Stimulated activated CD4-positive, alpha-beta T cell treated with anti-CD3 and anti-CD28 coated beads, TNF-alpha, amount 100 ng/mL, for 24 hours (primary cell): ENCODE results near the gene NIPSNAP3A.
A peak's percentile ranks its signal among the peaks of the same experiment; 100 is the strongest.
"Not testable (repeated sequence)": the region's sequence is repeated elsewhere in the genome, so short reads cannot be mapped to it uniquely, and the experiment has no call there.

Experiments used
- DNase-seq, 3 experiments: peaks; one replicate each; pipeline ENCODE4 v3.0.0-alpha.2; 2020; ENCODE audit warnings: low read depth in 3 of 3

Gene NIPSNAP3A

DNA sequence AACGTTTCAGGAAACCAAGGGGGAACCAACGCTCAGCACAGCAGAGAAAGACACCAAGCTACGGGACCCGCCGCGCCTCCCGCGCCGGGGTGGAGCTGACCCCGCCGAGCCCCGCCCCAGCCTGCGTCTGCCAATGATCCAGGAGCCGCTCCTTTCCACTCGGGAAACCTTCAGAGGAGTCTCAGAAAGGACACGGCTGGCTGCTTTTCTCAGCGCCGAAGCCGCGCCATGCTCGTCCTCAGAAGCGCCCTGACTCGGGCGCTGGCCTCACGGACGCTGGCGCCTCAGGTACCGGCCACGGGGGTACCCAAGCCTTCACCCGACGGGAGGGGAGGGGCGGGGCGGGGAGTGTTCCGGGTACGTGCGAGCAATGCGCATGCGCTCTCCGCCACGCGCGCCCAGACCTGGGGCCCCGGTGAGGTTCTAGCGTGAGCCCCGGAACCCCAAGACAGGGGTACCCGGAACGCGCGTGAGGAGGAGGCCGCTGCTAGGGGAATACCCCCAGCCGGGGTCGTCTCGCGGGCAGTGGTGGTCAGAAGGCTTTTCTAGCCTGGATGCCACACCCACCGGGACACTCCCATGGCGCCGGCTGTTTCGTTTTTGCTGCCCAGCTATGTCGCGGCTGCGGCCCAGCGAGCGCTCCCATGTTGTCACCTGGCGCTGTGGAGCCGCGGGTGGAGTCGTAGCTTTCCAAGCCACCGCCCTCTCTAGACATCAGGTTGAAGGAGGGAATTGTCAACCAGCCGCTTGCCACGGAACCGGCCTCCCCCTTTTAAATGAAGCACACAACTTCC is at the start of gene NIPSNAP3A:
Gene NIPSNAP3A (plus strand): TSS at position 119 of the 794 bp plus-strand sequence. CDS start 110 bp downstream, at position 229.
- peak; percentile 65 to 86 (median 71) for DNase-seq

DNA sequence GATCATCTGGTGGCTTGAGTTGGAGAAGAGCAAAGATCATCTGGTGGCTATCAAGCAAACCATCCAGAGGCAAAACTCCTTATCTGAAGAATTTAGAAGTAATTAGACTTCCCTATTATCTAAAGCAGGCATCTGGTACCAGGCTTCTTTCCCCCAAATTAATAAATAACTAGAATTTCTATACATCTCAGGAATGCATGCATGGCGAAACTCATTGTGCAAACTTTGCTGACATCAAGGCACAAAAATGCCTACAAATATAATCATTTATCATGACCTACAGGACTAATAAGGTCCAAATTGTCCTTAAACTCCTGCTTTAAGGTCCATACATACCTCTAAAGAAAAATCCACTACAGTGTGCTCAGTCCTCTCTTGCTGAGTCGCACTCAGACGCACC is 47.2 kb upstream of the NIPSNAP3A start:
- no peak for DNase-seq

DNA sequence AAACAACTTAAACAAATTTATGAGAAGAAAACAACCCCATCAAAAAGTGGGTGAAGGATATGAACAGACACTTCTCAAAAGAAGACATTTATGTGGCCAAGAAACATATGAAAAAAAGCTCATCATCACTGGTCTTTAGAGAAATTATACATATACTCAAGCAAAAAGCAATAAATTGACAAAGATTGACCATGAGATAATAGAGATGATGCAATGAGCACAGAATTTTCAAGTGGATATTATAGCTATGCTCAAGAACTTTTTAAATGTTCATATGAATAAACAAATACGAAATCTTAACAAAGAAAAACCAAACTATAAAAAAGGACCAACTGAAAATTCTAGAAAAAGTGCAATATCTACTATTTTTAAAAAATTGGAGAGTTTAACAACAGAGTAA is 38.7 kb upstream of the NIPSNAP3A start:
- not testable (repeated sequence) for DNase-seq

DNA sequence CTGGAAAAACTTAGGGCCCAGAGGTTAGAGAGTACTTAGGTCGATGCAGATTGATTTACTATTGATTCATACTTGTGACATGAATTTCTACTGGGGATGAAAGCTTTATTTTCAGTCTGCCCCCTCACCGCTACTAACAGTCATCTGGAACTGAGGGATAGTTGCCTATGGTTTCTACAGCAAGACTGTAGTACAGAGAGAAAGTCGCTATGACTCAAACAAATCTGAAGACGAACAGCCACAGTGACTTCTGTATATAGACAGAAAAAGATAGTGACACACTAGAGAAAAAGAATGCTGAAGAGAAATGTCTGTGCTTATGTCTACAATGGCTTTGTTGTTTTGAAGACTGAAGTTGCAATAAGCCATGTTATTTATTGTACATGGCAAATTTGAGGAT is 35.9 kb upstream of the NIPSNAP3A start:
- DNase-seq: no peak

DNA sequence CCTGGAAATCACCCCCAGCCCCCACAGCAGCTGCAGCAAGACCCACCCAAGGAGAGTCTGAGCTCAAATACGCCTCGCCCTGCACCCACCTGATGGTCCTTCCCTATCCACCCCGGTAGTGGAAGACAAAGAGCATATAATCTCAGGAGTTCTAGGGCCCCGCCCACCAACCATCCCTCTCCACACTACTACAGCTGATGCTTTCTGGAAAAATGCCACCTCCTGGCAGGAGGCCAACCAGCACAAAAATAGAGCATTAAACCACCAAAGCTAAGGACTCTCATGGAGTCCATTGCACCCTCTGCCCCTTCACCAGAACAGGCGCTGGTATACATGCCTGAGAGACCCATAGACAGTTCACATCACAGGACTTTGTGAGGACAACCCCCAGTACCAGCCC is 22.5 kb upstream of the NIPSNAP3A start:
- no peak for DNase-seq

DNA sequence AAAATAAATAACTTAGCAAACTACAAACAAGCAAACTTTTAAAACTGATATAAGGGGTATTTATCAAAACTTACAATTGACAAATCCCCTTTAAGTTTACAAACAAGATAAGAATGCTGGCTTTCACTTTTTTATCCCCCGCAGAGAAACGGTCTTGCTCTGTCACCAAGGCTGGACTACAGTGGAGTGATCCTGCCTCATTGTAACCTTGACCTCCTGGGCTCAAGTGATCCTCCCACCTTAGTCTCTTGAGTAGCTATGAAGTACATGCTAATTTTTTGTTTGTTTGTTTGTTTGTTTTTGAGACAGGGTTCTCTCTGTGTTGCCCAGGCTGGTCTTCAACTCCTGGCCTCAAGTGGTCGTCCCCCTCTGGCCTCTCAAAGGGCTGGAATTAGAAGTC is 9.0 kb upstream of the NIPSNAP3A start:
- DNase-seq: no peak

DNA sequence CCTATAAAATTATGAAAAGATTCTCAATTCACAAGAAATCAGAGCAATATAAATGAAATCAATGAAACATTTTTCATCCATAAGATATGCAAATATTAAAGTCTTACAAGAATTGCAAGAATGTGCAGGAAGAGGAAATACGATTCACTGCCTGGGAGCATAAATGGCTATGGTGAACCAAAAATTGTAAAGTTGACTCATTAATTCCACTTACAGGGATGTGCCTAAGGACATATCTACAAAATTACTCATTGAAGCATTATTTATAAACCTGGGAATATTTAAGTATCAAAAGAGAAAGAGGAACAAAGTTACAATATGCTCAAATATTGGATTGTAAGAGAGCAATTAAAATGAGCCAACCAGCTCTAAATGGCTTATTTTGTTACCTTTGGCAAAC is 6.9 kb upstream of the NIPSNAP3A start:
- no peak for DNase-seq

DNA sequence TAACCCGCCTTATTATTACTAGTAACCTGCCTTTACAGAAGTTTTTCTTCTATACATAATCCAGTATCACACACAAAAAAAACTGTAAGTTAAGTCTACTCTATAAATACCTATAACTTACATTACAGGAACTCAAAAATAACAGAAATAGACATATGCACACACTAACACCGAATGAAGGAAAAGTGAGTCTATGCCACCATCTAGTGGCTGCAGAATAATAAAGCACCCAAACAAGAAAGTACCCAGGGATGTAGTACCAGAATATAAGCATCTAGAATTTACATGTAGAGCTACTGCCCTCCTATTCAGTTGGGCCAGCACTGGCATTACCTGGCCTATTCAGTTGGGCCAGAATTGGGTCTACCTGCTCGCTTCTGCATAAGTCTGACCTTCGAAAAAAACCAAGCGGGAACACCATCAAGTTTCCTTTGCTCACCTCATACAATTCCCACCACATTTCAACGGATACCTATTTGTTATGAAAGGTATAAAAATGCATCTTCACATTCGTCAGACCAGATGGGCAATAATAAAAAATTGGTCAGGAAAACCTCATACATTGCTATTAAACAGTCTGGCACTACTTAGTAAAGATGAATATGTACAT is 4.0 kb upstream of the NIPSNAP3A start:
- DNase-seq: no peak

DNA sequence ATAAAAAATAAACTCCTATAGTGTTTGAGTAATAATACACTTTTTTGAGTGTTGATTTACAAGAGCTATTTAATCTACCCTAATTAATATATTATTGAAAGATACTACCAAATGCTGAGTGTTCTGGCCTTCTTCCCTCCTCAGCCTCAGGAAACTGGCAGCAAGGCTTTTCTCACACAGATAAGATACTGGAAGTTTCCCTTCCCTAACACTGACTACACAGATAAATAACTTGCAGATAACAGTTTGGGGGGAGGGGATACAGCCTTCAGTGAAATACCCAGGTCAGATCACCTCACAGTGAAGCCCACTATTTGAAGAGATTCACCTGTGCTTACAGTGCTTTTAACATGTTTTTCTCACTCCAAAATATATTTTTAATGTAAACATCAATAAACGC is 1.6 kb upstream of the NIPSNAP3A start:
- no peak for DNase-seq

DNA sequence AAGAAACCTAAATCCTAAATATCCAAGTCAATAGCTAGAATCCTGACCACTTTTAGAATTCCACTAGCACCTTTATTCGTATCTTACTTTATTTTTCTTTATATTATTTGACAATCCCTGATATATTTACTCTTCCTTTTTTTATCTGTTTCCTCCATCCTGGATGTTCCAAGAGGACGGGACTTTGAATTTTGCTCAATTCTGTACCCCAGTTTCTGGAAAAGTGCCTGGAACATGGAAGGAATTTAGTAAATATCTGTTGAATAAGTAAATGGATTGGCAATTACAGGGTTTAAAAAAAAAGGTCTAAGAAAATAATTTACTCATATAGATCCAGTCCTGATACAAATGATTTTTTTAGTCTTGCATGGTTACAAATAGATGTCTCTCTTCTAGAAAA is 1.2 kb upstream of the NIPSNAP3A start:
- DNase-seq: no peak

DNA sequence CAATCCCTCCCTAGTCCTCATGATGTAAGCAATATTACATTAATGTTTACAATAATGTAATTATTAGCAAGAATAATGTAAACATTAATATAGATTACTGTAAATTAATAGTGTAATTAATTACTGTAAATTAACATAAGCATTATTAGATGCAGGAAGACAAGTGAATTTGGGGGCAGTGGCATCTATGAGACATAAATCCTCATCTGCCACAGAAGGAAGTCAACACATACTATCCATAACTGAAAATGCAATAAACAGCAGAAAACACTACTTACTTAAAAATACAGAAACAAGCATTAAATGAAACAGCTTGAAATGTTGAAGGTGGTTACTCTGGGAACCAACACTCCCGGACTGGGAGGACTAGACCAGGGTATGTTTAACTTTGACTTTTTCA is 685 bp upstream of the NIPSNAP3A start:
- DNase-seq: no peak

DNA sequence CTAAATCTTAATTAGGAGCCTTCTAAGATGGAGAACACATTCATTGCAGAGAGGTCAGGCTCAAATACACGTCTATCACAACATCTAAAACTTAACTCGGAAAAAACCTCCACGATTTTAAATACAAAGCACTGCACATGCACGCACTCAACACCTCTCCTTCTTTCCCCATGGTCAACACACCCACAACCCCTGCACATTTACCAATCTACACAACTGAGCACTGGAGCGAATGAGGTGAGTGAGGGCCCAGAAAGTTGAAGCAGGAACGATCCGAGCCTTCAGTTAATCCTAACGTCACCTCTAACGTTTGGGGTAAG is 278 bp upstream of the NIPSNAP3A start:
- no peak for DNase-seq

DNA sequence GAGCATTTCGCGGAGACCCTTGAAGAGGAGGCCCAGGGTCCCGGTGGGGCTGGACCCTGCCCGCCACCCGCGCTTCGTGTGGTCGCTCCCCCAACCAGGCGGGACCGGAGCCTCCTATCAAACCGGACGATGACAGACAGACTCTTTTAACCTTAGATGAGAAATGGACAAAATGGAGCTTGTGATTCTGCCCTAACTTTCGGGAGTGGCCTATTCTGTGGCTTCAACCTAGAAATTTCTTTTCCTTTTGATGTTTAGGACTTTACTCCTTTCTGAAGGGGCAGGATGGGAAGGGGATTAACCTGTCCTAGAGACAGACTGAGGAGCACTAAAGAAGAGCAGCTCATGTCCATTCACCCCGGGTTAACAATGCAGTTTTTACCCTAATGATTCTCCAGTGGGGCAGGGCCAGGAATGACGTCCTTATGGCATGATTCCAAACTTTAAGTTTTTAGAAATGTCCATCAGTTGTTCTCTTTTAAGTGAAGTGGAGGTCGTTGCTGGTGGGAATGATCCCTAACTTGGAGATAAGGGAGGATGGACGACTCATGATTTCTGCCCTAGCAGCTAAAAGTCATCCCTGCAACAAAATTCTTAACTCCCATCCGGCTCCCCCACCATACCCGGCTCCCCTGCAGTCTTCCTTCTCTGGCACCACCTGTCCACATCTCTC is 1.0 kb downstream of the NIPSNAP3A start:
- DNase-seq: no peak

DNA sequence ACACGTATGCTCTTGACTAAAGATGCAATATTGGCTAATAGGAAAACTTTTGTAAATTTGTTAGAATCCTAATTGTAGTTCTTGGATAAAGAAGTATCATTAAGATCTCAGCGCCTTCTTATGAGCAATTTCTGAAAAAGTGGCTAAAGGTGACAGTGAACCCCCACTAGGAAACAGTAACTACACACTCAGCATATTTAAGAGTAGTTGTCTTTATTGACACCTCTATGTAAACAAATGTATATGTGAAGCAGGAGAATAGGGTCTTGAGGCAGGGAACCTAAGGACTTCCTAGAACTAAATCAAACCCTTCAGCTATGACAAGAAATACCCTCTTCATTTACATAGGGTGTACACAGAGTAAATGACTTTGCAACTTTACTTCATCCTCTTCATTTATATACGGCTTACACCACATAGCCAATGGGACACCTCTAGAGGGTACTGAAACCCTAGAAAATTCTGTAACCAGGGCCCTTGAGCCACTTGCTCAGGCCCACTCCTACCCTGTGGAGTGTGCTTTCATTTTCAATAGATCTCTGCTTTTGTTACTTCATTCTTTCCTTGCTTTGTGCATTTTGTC is 2.8 kb downstream of the NIPSNAP3A start:
- no peak for DNase-seq

DNA sequence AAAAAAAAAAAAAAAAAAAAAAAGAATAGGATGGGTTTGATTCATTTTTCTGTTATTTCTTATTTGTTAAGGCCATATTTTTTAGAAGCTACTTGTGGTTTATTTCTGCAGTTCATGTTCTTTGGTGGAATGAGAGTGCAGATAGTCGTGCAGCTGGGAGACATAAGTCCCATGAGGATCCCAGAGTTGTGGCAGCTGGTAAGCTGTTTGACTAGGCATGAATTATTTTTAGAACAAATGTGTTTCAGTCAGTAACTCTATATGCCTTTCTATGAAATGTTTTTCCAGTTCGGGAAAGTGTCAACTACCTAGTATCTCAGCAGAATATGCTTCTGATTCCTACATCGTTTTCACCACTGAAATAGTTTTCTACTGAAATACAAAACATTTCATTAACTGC is 11.5 kb downstream of the NIPSNAP3A start:
- DNase-seq: no peak

DNA sequence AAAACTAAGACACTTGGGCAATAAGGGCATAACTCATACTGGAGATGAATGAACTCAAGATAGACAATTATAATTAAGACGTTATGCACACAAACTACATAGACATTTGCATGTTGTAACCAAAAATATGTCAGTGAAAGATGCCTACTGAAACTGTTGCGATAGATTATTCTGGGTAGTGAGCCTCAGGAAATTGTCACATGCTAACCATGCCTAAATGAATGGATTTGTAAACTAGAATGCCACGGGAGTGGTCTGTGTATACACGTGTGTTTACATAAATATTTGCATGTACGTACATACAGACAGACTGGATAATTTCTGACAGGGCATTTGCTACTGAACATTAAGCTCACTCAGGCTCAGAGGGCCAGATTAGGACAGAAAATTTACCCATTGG is 17.7 kb downstream of the NIPSNAP3A start:
- DNase-seq: no peak

DNA sequence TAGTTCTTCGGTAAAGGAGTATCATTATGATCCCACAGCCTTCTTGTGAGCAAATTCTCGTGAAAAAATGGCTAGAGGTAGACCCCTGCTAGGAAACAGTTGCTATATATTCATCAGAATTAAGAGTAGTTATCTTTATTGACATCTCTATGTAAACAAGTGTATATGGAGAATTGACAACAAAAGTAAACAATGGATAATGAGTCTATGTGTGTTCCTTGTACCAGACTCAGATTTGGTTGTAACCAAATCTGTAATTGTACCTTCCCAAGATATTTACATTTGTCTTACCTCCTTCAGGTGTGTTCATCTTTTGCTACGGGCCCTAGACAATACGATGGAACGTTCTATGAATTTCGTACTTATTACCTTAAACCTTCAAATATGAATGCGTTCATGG is 18.5 kb downstream of the NIPSNAP3A start:
- no peak for DNase-seq

DNA sequence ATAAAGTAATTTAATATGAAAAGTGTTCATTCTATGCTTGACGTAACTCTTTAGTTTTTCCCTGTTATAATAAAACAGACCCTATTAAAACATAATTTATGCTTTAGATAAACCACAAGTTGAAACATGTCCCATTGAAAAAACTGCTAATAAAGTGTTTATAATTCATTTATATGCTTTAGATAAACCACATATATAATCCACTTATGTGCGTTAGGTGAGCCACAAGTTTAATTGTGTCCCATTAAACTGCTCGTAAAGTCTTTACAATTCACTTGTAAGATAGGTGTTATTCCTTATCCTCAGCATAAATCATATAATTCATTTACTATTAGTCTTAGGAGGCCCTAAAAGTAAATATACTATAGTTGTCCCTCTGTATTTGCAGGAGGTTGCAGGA is 20.0 kb downstream of the NIPSNAP3A start:
- DNase-seq: no peak

DNA sequence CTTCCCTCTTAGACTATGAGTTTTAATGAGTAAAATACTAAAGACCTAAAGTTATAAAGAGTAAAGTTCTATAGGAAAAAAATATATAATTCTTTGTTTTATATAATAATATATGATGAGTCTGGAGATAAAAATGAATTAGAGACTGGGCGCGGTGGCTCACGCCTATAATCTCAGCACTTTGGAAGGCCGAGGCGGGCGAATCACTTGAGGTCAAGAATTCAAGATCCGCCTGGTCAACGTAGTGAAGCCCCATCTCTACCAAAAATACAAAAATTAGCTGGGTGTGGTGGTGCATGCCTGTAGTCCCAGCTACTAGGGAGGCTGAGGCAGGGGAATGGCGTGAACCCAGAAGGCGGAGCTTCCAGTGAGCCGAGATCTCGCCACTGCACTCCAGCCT is 21.5 kb downstream of the NIPSNAP3A start:
- not testable (repeated sequence) for DNase-seq

DNA sequence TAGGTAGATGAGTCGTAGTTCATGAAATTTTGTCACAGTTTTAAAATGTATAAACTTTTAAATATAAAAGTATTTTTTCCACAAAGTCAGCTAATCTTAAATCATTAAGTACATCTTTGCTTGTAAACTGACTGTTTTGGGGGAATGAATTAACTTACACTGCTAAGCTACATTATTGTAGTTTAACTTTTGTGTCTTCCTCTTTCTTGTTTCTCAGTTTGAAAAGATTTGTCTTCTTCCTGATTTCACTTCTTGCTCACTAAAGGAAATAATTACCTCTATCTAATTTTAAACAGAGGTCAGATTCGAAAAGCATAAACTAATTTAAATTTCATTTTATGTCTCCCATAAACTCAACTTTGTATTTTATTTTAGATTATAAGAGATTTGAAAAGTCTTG is 22.2 kb downstream of the NIPSNAP3A start:
- DNase-seq: no peak

DNA sequence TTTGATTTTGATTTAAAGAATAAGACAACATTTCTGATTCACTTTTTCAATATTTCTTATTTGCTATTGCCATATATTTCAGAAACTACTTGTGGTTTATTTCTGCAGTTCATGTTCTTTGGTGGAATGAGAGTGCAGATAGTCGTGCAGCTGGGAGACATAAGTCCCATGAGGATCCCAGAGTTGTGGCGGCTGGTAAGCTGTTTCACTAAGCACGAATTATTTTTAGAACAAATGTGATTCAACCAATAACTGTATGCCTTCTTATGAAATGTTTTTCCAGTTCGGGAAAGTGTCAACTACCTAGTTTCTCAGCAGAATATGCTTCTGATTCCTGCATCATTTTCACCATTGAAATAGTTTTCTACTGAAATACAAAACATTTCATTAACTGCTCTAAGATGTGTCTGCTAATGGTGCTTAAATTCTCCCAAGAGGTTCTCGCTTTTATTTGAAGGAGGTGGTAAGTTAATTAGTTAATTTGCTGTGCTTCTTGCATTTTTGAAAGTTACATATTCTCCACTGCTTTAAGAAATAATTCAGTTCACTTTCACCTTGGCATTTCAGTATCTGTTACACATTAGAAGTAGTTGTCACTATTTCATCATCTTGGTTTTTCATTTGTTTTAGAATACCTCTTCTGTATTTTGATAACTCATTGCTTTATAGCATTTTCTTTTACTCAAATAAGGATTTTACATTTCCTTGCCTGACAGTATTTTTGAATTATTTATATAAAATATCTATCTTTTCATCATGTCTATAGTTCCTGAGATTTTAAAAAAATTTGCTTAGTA is 25.4 kb downstream of the NIPSNAP3A start:
- no peak for DNase-seq

DNA sequence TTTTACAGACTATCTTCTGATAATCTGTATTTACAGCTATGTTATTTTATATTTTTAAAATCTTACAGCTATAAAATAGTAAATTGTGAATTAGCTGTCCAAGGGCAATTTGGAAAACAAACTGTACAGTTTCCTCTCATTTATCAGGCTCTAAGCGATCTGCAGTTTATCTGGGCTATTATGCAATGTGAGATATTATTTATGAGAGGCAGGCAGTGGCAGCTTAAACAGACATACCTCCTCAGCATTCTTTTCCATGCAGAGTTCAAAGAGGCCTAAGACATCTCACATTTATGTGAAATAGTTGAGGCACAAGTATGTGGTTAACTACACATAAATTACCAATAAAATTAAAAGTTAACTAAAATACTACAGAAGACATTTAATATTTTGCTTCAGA is 26.6 kb downstream of the NIPSNAP3A start:
- DNase-seq: no peak
